ENCODE results near the gene EML2.

Gene EML2

DNA sequence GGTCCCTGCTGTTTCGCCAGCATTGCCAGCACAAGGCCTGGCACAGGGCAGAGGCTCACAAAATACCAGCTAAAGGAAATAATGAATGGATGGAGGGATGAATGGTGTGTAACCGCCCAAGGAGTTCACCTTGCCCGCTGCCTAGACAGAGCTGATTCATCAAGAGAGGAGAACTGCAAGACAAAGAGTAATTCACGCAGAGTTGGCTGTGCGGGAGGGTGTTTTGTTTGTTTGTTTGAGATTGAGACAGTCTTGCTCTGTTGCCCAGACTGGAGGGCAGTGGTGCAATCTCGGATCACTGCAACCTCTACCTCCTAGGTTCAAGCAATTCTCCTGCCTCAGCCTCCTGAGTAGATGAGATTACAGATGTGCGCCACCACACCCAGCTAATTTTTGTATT lies 57.6 kb downstream of the EML2 start:
- DNase-seq: no peak

- no peak for DNase-seq
Measured at GRCh38 chr19:45578861-45579260, 60.3 kb downstream of the EML2 start.

- DNase-seq: no peak
Measured at GRCh38 chr19:45577111-45577905, 61.9 kb downstream of the EML2 start.

DNA sequence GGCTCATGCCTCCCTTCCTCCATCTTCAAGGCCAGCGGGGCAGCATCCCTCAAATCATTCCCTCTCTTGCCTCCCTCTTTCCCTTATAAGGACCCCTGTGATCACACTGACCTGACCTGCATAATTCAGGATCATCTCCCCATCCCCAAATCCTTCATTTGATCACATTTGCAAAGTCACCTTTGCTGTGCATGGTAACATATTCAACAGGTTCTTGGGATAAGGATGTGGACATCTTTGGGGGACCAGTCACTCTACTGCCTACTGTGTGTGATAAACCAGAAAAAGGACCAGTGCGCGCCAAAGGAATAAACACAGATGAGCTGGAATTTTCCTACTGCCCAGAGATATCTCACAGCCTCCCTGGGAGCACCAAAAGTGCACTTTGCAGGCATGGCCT lies 62.5 kb downstream of the EML2 start:
- DNase-seq: no peak

DNA sequence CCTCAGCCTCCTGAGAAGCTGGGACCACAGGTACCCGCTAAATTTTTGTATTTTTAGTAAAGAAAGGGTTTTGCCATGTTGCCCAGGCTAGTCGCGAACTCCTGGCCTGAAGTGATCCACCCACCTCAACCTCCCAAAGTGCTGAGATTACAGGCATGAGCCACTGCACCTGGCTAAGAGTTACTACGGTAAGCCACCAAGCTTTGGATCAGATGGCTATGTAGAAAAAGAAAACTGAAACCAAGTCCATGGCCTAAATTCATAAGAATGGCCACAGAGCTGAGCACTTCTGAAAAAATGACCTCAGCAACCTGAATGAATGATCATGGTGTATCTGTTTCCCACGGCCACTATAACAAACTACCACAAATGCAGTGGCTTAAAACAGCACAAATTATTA lies 64.0 kb downstream of the EML2 start:
- DNase-seq: no peak

DNA sequence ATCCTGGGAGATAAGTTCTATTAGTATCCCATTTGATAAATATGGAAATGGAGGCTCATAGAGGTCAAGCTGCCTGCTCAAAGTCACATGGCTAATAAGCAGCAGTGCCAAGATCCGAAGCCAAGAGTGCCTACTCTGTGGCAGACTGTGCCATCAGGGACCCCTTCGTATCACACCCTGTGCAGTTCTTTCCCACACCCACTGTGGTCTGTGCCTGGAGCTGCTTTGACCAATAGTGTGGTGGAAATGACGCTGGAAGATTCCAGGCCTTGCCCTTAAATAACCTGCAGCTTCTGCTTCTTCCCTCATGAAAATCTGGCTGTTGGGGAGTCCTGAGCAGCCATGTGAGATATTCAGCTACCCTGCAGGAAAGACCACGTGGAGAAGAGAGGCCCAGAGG lies 64.7 kb downstream of the EML2 start:
- no peak for DNase-seq

DNA sequence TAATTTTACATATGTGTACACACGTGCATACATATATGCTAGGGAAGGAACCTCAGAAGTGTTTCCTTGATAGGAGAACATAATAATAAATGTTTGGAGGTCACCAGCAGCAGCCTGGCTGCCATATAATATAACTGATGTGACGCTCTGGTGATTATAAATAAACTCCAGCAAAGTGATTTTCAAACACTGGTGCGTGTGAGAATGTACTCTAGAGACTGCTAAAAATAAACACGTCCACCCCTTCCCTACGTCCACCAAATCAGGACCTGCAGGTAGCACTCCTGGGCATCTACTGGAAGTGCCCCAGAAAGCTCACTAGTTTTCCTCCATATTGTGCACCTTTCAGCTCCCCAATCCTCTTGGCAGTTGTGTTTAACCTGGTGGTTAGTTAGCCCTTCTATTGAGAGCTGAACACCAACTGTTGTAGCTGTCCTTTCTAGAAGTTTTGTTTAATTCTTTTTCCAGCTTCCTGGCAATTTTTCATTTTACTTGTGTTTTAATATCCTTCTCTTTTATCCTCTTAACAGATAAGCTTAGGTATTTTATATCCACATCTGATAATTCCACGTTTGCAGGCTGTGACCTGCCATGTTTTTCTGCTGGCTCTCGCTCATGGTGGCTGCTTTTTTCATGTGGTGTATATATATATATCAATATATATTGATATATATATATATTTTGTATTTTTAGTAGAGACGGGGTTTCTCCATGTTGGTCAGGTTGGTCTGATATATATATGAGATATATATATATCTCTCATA lies 67.6 kb downstream of the EML2 start:
- no peak for DNase-seq

GRCh38 chr19:45569619-45570421 lies 69.4 kb downstream of the EML2 start:
- DNase-seq: no peak

GRCh38 chr19:45568732-45569131 lies 70.5 kb downstream of the EML2 start:
- no peak for DNase-seq

DNA sequence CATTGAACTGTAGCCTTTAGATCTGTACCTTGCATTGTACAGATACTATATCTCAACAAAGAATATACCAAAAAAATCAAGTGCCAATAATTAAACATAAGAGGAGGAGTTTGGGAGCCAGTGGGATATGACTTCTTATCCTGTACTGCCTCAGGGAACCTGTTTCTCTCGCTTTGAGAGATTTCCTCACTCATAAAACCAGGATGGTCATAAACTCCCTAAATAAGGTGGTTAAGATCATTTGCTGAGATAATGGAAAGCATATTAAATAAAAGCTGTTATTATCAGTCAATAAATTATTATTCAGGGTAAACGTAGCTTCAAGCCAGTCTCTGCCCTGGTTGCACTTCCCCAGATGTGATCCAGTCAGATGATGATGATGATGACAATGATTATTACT lies 71.6 kb downstream of the EML2 start:
- no peak for DNase-seq

GRCh38 chr19:45564131-45564780 lies 74.9 kb downstream of the EML2 start:
- no peak for DNase-seq

DNA sequence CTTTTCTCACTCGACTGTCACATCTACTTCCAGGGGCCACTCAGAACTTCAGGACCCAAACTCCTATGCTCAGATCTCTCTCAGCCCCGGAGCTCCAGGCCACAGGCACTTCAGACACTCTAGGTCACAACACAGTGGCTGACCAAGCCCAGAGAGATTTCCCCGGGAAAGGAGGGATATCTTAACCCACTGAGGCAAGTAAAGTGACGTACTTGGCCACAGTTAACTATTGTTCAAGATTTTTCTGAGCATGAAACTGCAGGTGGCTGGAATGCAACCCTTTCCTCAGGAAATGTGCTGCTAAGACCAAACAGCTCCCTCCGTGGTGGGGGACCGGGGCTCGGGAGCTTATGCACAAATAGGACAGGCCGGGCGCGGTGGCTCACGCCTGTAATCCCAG lies 78.5 kb downstream of the EML2 start:
- DNase-seq: no peak

- DNase-seq: no peak
Measured at GRCh38 chr19:45560038-45560437, 79.2 kb downstream of the EML2 start.

Measured in DMS79 treated with DMSO at 0.1 percent for 48 hours (cell line).